GM13977 (cell line): ENCODE measurements around the gene ABLIM2.

Experiments
- DNase-seq: peaks from one replicate; pipeline ENCODE4 v3.0.0; 2012; ENCODE audit warnings: low spot score
- CTCF ChIP-seq: IDR thresholded peaks from 2 replicates; pipeline ENCODE4 v1.5.1; 2012; ENCODE audit warnings: mild to moderate bottlenecking, control low read depth; ENCODE audit not compliant: insufficient read depth; ENCODE audit errors: extremely low read depth, missing control alignments
- in situ Hi-C: fragments of 300-500 bp; cut with MboI; formaldehyde crosslinking; loops from one replicate; pipeline ENCODE4 v1.12.0; 2022; ENCODE audit warnings: low sequenced_read_pairs, low pct_unique_long_range_greater_than_20kb, mixed read lengths, inconsistent platforms; ENCODE audit not compliant: unreplicated experiment

The ABLIM2 gene

DNA sequence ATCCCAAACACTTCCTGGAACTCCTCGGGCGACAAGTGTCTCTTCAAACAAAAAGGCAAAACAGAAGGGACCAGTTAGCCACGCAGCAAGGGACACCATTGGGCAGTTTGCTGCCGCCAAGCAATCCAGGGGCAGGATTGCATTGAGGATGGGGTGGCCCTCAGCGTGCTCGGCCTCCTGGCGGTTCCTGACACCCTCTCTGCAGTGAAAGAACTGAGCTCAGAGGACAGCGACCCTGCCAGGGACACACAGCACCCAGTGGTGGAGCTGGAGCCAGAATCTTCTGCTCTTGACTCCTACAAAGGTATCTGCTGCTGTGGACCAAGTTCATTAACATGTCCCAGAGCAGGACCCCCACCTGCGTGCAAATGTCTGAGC lies 191.6 kb downstream of the ABLIM2 start:
- no peak for TF ChIP-seq CTCF
- DNase-seq: no peak
- in situ Hi-C loops: no loop called here

DNA sequence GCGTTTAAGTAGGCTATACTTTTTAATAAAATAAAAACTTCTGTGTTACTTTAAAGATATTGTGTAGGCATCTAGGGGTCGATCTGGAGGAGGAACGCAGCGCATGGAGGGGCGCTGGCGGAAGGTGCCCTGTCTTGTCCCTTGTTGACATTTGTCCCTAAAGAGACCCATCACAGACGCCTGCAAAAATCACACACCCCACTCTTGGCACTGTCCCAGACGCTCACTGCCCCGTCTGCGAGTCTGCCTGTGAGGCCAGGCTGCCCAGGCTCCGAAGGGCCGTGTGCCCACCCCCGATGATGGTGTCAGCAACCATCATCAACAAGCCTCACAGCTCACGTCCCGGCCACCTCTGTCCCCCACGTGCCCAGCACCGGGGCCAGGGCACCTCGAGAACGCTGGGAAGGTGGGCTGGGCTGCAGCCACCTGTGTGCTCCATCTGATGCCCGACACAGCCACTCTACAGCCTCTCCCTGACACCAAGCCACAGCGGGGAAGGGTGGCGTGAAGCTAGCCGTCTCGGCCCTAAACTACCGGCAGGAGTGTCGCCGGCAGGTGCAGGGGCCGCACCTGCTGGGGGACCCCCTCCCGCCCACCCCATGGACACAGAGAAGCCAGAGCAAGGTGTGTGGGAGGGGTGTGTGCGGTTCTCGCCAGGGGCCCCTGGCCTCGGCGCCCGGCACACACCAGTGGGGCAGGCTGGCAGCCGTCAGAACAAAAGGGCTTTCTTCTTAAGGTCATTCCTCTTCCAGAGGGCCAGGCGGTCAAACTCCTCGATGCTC lies 192.1 kb downstream of the ABLIM2 start:
- TF ChIP-seq CTCF: no peak

DNA sequence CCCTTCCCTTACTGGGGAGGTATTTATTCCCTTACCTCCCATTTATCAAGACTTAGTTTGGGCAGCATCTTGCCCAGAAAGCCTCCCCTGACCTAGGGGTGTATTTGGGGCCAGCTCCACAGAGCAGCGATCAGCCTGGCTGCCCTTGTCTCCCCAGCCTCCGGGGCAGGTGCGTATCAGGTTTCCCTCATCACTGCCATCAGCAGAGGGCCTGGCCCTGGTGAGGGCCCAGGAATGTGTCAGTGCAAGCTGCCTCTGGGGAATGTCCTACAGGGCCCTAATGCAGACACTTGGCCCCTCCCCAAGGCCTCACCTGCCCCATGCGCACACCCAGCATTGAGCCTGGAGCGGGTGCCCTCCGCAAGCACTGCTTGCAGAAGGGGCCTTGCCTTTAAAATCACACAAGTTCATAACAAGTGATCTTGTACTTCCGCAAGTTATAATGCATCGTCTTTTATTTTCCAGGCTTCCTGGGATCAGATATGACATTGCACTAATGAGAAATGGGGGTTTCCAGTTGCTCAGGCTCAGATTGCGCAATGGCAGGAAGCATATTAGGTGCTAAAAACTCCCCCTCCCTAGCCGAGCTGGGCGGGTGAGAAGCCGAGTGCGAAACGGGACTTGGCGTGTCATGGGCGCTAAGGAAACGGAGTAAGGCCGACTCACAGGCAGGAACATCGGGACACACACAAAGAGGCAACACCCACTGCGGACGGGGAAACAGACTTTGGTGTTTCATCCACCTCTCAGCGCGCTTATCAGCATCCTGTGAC lies 193.5 kb downstream of the ABLIM2 start:
- DNase-seq: no peak

More for the DNA sequence above, 192.1 kb downstream of the ABLIM2 start:
- no peak for DNase-seq
- in situ Hi-C loops: no loop called here

GRCh38 chr4:7964459-7964858 lies 194.2 kb downstream of the ABLIM2 start:
- in situ Hi-C loops: no loop called here
- peak; percentile 81 for DNase-seq
- TF ChIP-seq CTCF: peak; percentile 43

More for the DNA sequence above, 193.5 kb downstream of the ABLIM2 start:
- no peak for TF ChIP-seq CTCF
- in situ Hi-C loops: no loop called here

GRCh38 chr4:7963691-7964090 lies 194.9 kb downstream of the ABLIM2 start:
- in situ Hi-C loops: no loop called here
- no peak for DNase-seq

More at GRCh38 chr4:7963691-7964090, 194.9 kb downstream of the ABLIM2 start:
- no peak for TF ChIP-seq CTCF
